Heart left ventricle (tissue), 13 donors: Measurements from ENCODE around the gene MMP24.

Source experiments
- POLR2A ChIP-seq, 2 donors: fragments of 450-650 bp; IDR thresholded peaks; one replicate each; pipeline ENCODE4 v1.6.1; 2017; ENCODE audit warnings: antibody characterized with exemption in 2 of 2, mild to moderate bottlenecking in 2 of 2, moderate library complexity in 2 of 2
- TF ChIP-seq, protein P1 (sequence below), 12 donors: fragments of 200-600 bp; sonication (generic) in 4 of 12; IDR thresholded peaks; one replicate each; pipeline versions ENCODE4 v1.5.0 to v1.8.0; 2018 to 2022; ENCODE audit warnings: antibody characterized with exemption in 12 of 12, mild to moderate bottlenecking in 5 of 12
- donor health status: ischemic (EF 13 %, LVEDD 7.1; RV severe dilation, severe dysfunction).
- donor health status: DM: no; HTN: yes; CAD: no.
- donor health status: DM: no; HTN: no; CAD: no.
- donor health status: ischemic (EF 25% LVEDD 6.9; RV normal size, moderate dysfunction).
- donor health status: ischemic (EF 25% LVEDD 5.7; RV mildly dilated, moderate dysfunction).
- donor health status: ischemic (EF 35%, LVEDD 5.7; RV mildly dilated, moderate dysfunction).
- donor health status: nonischemic (EF 11% LVEDD 7.7; RV severe dilation, severe dysfunction).
- donor health status: DM: yes; HTN: yes; CAD: no.
- donor health status: PGD.
- donor health status: ischemic (EF 29% LVEDD 5.4; RV normal size, mild dysfunction).
- donor health status: nonischemic (EF 23%, LVEDD 6.1; RV moderate dilation, normal function).

DNA sequence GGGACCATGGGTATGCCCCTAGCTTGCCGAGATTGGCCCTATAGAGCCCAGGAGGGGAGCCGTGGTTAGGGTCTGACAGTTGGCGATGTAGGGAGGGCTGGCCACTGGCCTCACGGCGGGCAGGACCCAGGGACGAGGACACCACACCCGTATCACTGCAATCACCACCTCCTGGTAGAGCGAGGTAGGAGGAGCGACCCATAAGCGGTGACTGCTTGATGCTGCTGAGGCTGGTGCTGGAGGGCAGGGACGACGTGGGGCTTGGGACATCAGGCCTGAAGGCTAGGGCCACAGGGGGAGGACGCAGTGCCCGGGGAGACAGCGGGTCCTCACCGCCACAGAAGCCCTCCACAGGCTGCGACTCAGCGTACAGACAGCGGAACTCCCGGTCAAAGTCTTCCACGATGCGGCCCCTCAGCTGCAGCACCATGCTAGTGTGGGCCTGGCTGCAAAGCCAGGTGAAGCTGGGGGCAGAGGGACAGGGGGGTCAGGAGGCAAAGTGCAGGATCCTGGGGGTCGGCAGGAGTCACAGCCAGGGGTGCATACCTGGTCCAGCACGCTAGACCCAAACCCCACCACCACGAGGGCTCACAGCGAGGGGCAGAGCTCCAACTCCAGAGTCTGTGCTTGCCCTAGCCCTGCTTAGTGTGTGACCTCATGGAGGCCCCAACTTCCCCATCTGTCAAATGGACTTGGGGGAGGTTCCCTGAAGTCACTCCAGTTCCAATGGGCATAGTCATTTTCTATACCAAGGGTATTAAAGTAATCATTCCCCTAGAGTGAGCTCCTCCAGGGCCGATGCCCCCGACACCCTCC, 61.2 kb downstream of the MMP24 start:
- TF ChIP-seq, protein P1, sequence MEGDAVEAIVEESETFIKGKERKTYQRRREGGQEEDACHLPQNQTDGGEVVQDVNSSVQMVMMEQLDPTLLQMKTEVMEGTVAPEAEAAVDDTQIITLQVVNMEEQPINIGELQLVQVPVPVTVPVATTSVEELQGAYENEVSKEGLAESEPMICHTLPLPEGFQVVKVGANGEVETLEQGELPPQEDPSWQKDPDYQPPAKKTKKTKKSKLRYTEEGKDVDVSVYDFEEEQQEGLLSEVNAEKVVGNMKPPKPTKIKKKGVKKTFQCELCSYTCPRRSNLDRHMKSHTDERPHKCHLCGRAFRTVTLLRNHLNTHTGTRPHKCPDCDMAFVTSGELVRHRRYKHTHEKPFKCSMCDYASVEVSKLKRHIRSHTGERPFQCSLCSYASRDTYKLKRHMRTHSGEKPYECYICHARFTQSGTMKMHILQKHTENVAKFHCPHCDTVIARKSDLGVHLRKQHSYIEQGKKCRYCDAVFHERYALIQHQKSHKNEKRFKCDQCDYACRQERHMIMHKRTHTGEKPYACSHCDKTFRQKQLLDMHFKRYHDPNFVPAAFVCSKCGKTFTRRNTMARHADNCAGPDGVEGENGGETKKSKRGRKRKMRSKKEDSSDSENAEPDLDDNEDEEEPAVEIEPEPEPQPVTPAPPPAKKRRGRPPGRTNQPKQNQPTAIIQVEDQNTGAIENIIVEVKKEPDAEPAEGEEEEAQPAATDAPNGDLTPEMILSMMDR (IDR thresholded peaks at IDR 0.05): no peak
- no peak for TF ChIP-seq POLR2A (IDR thresholded peaks at IDR 0.05)
